ENCODE measurements around the gene TJP2. TPM values are rescaled to one million over a fixed set of nuclear protein-coding genes. Genes with fewer than 3 reads are reported as not detected.

The TJP2 gene
- total RNA-seq, 2 experiments from 2014 or later: 6.3 to 8.0 TPM

GRCh38 chr9:69237702-69238295, 63.7 kb downstream of the TJP2 start:
- no peak overlapping the region for H3K4me3 Mint-ChIP-seq
- DNase-seq (no peak), ATAC-seq (ENCODE audit: poor library complexity) (no peak)
- H3K36me3 Mint-ChIP-seq (ENCODE audit: low read depth): peaks cover 45% of the 10 kb centered on the region
- intact Hi-C loops (cut with DNase I, micrococcal nuclease): no loop called here
- POLR2A ChIA-PET: interaction anchor here (1.1 kb wide), 1 partner anchor 11 kb away, joined by 3 read pairs; no protein-coding TSS in a partner anchor
- Histone ChIP-seq H3K4me3 (ENCODE audit: low read length) (no peak overlapping the region), H3K27me3 (ENCODE audit: control insufficient read depth in 1 of 2, insufficient read depth in 2 of 2, low read length in 2 of 2) (no peaks in the 10 kb centered on the region), H3K9me3 (ENCODE audit: control insufficient read depth in 1 of 2, insufficient read depth in 1 of 2, low read length in 2 of 2) (no peaks in the 10 kb centered on the region), H3K36me3 (ENCODE audit: insufficient read depth, low read length) (peaks cover 6% of the 10 kb centered on the region), H3K27ac (ENCODE audit: low read depth in 1 of 2, low read length in 2 of 2) (no peak overlapping the region), H3K4me1 (ENCODE audit: insufficient read depth, low read length) (no peaks in the 10 kb centered on the region)
- no peak overlapping the region for H3K27ac Mint-ChIP-seq
- TF ChIP-seq CTCF (IDR thresholded peaks at IDR 0.05): no peak
- CTCF ChIA-PET: no interaction called here
- no peaks in the 10 kb centered on the region for H3K4me1 Mint-ChIP-seq (ENCODE audit: low read depth)
- H3K9me3 Mint-ChIP-seq: no peaks in the 10 kb centered on the region
- no peaks in the 10 kb centered on the region for H3K27me3 Mint-ChIP-seq

- no peak for ATAC-seq (ENCODE audit: poor library complexity)
Observed at GRCh38 chr9:69243116-69243515, 69.0 kb downstream of the TJP2 start.

GRCh38 chr9:69246629-69247028, 72.6 kb downstream of the TJP2 start:
- Histone ChIP-seq H3K27ac (ENCODE audit: low read depth in 1 of 2, low read length in 2 of 2) (no peak overlapping the region), H3K36me3 (ENCODE audit: insufficient read depth, low read length) (no peaks in the 10 kb centered on the region), H3K9me3 (ENCODE audit: control insufficient read depth in 1 of 2, insufficient read depth in 1 of 2, low read length in 2 of 2) (no peaks in the 10 kb centered on the region), H3K27me3 (ENCODE audit: control insufficient read depth in 1 of 2, insufficient read depth in 2 of 2, low read length in 2 of 2) (no peaks in the 10 kb centered on the region), H3K4me3 (ENCODE audit: low read length) (no peak overlapping the region), H3K4me1 (ENCODE audit: insufficient read depth, low read length) (no peaks in the 10 kb centered on the region)
- ChIA-PET POLR2A (no interaction called here), CTCF (no interaction called here)
- ATAC-seq (ENCODE audit: poor library complexity): no peak
- no peak overlapping the region for H3K4me3 Mint-ChIP-seq
- H3K36me3 Mint-ChIP-seq (ENCODE audit: low read depth): peaks cover 20% of the 10 kb centered on the region
- DNase-seq: no peak
- H3K27ac Mint-ChIP-seq: no peak overlapping the region
- H3K27me3 Mint-ChIP-seq: no peaks in the 10 kb centered on the region
- no peak for TF ChIP-seq CTCF (IDR thresholded peaks at IDR 0.05)
- no peaks in the 10 kb centered on the region for H3K4me1 Mint-ChIP-seq (ENCODE audit: low read depth)
- intact Hi-C loops (cut with DNase I, micrococcal nuclease): no loop called here
- H3K9me3 Mint-ChIP-seq: no peaks in the 10 kb centered on the region

More at GRCh38 chr9:69243116-69243515, 69.0 kb downstream of the TJP2 start:
- H3K4me1 ChIP-seq (ENCODE audit: insufficient read depth, low read length): no peaks in the 10 kb centered on the region
- no peak overlapping the region for H3K27ac Mint-ChIP-seq
- H3K27me3 Mint-ChIP-seq: no peaks in the 10 kb centered on the region
- TF ChIP-seq CTCF (IDR thresholded peaks at IDR 0.05): no peak
- no peaks in the 10 kb centered on the region for H3K4me1 Mint-ChIP-seq (ENCODE audit: low read depth)
- peaks cover 29% of the 10 kb centered on the region for H3K36me3 Mint-ChIP-seq (ENCODE audit: low read depth)
- intact Hi-C loops (cut with DNase I, micrococcal nuclease): no loop called here
- no peaks in the 10 kb centered on the region for H3K9me3 Mint-ChIP-seq
- no peaks in the 10 kb centered on the region for H3K27me3 ChIP-seq (ENCODE audit: control insufficient read depth in 1 of 2, insufficient read depth in 2 of 2, low read length in 2 of 2)
- H3K9me3 ChIP-seq (ENCODE audit: control insufficient read depth in 1 of 2, insufficient read depth in 1 of 2, low read length in 2 of 2): no peaks in the 10 kb centered on the region
- ChIA-PET POLR2A (no interaction called here), CTCF (no interaction called here)
- DNase-seq: no peak
- no peak overlapping the region for H3K27ac ChIP-seq (ENCODE audit: low read depth in 1 of 2, low read length in 2 of 2)
- H3K4me3 Mint-ChIP-seq: no peak overlapping the region
- no peak overlapping the region for H3K4me3 ChIP-seq (ENCODE audit: low read length)
- no peaks in the 10 kb centered on the region for H3K36me3 ChIP-seq (ENCODE audit: insufficient read depth, low read length)
